Measurements from ENCODE around the gene CAMK2D. TPM values are rescaled to one million over a fixed set of nuclear protein-coding genes. Genes with fewer than 3 reads are reported as not detected.
A peak's percentile ranks its signal among the peaks of the same experiment; 100 is the strongest.
"Not testable (repeated sequence)": the region's sequence is repeated elsewhere in the genome, so short reads cannot be mapped to it uniquely, and the experiment has no call there.

CAMK2D gene
- total RNA-seq, result 40.2 TPM

- DNase-seq (ENCODE audit: low spot score), result peak; percentile 94
These were observed at the start of gene CAMK2D for GRCh38 chr4:113761620-113762185. Gene CAMK2D, minus strand, starts transcription at chr4:113761738. Its CDS starts 670 bp downstream, at chr4:113761068.

GRCh38 chr4:113810906-113811305, 49.4 kb upstream of the CAMK2D start:
- DNase-seq (ENCODE audit: low spot score), result no peak

- peak; percentile 45 for DNase-seq (ENCODE audit: low spot score)
These were observed 47.8 kb upstream of the CAMK2D start for GRCh38 chr4:113809311-113809710.

GRCh38 chr4:113806850-113807249, 45.3 kb upstream of the CAMK2D start:
- no peak for DNase-seq (ENCODE audit: low spot score)

GRCh38 chr4:113801882-113802281, 40.3 kb upstream of the CAMK2D start:
- no peak for DNase-seq (ENCODE audit: low spot score)

- DNase-seq (ENCODE audit: low spot score), result not testable (repeated sequence)
These were observed 34.8 kb upstream of the CAMK2D start for GRCh38 chr4:113796381-113796780.

- DNase-seq (ENCODE audit: low spot score), result no peak
These were observed 28.9 kb upstream of the CAMK2D start for GRCh38 chr4:113790478-113790877.

GRCh38 chr4:113788888-113789287, 27.4 kb upstream of the CAMK2D start:
- no peak for DNase-seq (ENCODE audit: low spot score)

- DNase-seq (ENCODE audit: low spot score), result no peak
These were observed 24.2 kb upstream of the CAMK2D start for GRCh38 chr4:113785781-113786180.

GRCh38 chr4:113784497-113785250, 23.1 kb upstream of the CAMK2D start:
- no peak for DNase-seq (ENCODE audit: low spot score)

GRCh38 chr4:113783701-113784100, 22.2 kb upstream of the CAMK2D start:
- DNase-seq (ENCODE audit: low spot score), result no peak

- DNase-seq (ENCODE audit: low spot score), result no peak
These were observed 21.8 kb upstream of the CAMK2D start for GRCh38 chr4:113783289-113783688.

- DNase-seq (ENCODE audit: low spot score), result no peak
These were observed 20.0 kb upstream of the CAMK2D start for GRCh38 chr4:113781439-113782040.

- no peak for DNase-seq (ENCODE audit: low spot score)
These were observed 15.1 kb upstream of the CAMK2D start for GRCh38 chr4:113776679-113777078.

- DNase-seq (ENCODE audit: low spot score), result no peak
These were observed 14.5 kb upstream of the CAMK2D start for GRCh38 chr4:113776016-113776415.

- no peak for DNase-seq (ENCODE audit: low spot score)
These were observed 12.2 kb upstream of the CAMK2D start for GRCh38 chr4:113773756-113774155.

GRCh38 chr4:113773014-113773413, 11.5 kb upstream of the CAMK2D start:
- no peak for DNase-seq (ENCODE audit: low spot score)

- no peak for DNase-seq (ENCODE audit: low spot score)
These were observed 10.8 kb upstream of the CAMK2D start for GRCh38 chr4:113772319-113772718.

- no peak for DNase-seq (ENCODE audit: low spot score)
These were observed 8.2 kb upstream of the CAMK2D start for GRCh38 chr4:113769744-113770143.

- DNase-seq (ENCODE audit: low spot score), result no peak
These were observed 7.4 kb upstream of the CAMK2D start for GRCh38 chr4:113768952-113769351.

GRCh38 chr4:113766882-113767281, 5.3 kb upstream of the CAMK2D start:
- no peak for DNase-seq (ENCODE audit: low spot score)

- DNase-seq (ENCODE audit: low spot score), result no peak
These were observed 3.3 kb upstream of the CAMK2D start for GRCh38 chr4:113764720-113765264.

GRCh38 chr4:113763923-113764322, 2.4 kb upstream of the CAMK2D start:
- not testable (repeated sequence) for DNase-seq (ENCODE audit: low spot score)

Measured in ureter (tissue), 1 donor.